GM19468 (cell line): ENCODE data around the gene OTOA.
"Not testable (repeated sequence)": the region's sequence is repeated elsewhere in the genome, so short reads cannot be mapped to it uniquely, and the experiment has no call there.

ENCODE experiments used
- ATAC-seq: cut with Tn5 transposase; IDR thresholded peaks from one replicate; pipeline ENCODE4 v1.9.1; 2021; ENCODE audit warnings: mild to moderate bottlenecking, moderate library complexity, moderate number of reproducible peaks; ENCODE audit not compliant: unreplicated experiment; ENCODE audit errors: extremely low read depth

Gene OTOA

DNA sequence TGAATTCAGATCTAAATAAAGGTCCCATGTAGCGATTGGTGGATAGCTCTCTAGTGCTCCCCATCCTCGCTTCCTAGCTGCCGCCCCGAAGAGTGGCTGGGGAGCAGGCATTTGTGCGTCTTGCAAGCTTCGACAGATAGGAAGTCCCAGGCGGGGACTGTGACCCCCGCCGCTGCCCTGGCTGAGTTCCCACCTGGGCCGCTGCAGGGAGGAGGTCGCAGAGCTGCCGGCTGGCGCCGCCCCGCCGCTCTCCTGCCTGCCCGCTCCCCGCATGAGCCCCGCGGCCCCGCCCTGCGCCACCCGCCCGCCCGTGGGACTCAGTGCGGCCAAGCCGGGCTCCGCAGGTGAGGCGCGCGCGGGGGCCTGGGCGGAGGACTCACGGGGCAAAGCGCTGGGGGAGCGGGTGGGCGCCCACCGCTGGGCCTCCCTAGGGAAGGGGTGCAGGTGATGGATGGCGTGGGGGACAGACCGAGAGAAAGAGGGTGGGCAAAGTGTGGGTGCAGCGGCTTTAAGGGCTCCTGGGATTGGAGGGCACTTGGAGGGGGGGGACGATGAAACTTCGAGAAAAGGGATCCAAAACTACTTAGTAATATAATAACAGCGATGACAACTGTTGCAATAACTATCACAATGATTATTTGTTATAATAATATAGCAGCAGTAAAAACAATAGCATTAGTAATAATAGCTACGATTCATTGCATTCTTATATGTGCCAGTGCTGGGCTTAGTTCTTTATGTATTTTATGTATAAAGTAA lies at the start of gene OTOA:
OTOA (plus strand) TSS at position 80 of the 759 bp plus-strand sequence. CDS start 14,547 bp downstream, outside the sequence.
- no peak for ATAC-seq

DNA sequence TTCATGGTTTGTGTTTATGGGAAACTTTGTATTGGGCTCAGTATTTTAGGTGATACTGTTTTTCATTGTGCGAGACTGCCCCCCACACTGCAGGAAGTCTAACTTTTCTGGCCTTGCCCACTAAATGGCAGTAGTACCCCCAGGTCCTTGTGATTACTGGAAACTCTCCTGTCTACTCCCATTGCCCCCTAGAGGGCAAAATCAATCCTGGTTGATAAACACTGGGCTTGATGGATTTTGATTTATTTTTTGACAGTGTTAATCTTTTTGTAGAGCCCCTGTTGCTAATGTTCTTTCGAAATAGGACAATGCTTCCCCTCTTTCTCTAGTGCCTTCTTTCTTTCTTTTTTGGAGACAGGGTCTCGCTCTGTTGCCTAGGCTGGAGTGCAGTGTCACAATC lies 48.9 kb upstream of the OTOA start:
- no peak for ATAC-seq

DNA sequence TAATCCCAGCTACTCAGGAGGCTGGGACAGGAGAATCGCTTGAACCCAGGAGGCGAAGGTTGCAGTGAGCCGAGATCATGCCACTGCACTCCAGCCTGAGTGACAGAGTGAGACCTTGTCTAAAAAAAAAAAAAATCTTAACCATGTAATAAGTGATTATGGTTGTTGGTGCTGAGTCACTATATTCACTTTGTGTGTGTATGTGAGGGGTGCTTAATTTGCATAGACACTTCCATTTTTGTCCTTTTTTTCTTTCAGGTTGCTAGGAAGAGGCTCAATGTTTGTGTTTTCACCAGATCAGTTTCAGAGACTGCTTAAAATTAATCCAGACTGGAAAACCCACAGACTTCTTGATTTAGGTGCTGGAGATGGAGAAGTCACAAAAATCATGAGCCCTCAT lies 46.2 kb upstream of the OTOA start:
- no peak for ATAC-seq

DNA sequence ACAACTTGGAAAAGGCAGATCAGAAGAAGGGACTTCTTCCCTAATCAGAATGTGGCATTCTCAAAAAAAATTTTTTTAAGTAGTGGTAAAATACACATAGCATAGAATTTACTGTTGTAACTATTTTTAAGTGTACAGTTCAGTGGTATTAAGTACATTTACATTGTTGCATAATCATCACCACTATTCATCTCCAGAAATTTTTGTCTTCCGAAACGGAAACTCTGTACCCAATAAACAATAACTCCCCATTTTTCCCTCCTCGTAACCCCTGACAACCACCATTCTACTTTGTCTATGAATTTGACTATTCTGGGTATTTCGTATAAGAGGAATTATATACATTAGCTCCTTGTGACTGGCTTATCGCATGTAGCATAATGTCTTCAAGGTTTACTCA lies 45.5 kb upstream of the OTOA start:
- ATAC-seq, result no peak

DNA sequence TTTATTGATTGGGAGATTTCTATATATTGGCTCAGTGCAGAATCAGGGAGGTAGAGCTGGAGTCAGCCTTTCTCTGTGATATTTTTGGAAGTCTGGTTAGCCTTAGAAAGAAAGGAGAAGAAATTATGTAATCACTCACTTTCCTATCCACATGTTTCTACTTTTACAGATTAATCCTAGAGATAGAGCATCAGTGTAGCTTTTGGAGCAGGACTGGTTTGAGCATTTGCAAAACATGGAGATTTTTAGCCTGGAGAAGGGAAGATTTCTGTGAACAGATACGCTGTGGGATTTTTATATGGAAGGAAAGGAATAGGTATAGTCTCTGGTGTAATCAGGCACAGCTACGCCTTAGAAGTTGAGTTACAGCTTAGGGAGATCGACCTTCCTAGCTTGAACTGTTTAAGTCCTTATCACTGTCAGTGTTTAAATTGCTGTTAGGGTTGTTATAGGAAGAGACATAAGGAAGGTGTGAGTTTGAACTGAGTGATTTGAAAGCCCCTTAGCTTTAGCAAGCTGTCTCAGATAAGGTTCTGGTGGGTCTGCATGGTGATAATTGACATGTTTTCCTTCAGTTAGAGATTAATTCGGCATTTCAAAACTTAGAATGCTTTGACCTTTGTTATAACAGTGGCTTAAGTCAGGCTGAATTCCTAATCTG lies 43.9 kb upstream of the OTOA start:
- no peak for ATAC-seq

DNA sequence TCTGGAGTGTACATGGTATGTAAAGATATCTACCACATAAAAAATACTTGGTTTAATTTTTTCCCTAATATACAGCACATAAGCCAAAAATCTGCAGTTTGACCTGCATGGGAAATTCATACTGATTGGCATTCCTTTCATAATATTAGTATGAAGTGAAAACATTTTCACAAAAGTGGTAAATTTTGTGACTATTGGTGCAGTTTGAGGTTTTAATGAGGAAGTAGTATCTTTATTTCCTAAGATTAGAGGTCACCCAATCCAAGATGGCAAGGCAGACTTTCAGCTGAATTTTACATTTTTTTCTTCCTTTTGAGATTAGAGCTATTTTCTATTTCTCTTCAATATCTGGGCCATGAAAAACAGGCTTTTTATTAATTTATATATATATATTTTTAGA lies 43.2 kb upstream of the OTOA start:
- ATAC-seq, result no peak

DNA sequence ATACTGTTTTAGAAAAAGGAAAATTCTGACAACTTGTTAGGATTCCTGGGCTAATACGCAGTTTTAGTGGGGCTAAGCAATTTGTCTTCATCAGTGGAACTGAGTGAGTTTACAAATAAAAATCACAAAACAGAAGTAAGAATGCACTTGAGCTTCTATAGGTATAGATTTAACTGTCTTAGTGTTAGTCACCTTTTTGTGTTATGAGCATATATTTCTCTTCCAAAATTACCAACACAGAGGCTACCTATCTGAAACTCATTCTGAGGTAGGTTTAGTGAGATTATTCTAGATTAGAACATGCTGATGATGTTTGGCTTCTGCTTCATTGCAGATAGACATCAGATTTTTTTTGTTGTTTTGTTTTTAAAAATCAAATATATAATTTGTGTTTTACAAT lies 41.2 kb upstream of the OTOA start:
- ATAC-seq, result no peak

DNA sequence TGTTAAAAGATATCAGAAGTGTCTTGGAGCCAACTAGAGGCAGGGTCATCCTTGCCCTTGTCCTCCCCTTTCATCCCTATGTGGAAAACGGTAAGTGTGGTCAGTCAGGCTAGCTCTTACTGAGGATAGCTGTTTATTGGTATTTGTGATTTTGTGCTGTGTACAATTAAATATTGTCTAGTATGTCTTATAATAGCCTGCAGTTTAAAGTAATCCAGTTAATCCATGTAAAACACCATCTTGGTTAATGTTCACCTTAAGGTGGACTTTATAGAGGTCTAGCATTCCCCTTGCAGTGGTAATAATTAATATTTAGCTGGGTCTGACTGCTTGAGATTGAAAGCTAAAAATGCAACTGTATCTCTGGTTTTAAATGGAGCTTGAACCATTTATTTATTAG lies 38.7 kb upstream of the OTOA start:
- ATAC-seq, result no peak

DNA sequence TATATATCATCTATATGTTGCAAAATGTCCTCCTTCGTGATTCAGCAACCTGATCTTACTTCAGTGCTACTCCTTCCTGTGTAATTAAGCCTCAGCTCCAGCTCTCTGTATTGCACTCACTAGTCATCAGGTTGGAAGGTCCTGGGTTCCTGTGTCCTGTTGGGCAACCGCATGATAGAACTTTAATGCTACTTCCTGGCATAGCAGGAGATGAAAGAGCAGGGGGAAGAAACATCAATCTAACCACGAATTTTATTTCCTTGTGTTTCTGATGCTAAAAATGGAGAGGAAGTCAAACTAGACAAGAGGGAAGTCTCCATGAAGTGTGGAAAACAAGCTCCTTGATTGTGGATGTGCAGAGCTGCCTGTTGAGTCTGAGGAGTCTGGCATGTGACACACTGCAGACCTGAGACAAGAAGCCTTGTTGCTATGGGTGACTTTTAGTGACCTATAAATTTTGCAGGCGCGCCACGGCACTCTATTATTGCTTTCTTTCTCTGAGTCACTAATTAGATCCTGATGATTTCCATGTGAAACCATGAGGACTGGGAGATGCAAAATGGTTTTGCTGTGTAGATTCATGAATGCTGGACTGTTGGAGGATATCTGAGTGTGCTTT lies 37.0 kb upstream of the OTOA start:
- no peak for ATAC-seq

DNA sequence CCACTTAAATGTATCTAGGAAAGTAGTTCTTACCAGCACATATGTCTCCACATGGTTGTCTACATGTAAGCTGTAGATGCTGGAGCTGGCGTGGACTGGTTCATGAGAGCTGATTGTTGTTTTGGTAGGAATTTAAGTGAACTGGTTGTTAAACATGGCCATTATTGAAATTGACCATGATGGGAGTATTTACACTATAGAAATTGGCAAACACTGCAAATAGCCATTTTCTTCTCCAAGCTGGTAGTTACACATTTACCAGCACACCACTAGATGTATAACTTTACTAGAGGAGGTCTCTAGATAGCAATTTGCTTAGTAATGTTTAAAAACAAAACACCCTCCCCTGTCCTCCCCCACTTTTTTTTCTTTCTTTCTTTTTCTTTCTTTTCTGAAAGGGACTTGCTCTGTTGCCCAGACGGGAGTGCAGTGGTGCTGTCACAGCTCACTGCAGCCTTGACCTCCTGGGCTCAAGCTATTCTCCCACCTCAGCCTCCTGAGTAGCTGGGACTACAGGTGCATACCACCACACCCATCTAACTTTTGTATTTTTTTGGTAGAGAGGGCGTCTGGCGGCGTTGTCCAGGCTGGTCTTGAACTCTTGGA lies 35.5 kb upstream of the OTOA start:
- no peak for ATAC-seq

DNA sequence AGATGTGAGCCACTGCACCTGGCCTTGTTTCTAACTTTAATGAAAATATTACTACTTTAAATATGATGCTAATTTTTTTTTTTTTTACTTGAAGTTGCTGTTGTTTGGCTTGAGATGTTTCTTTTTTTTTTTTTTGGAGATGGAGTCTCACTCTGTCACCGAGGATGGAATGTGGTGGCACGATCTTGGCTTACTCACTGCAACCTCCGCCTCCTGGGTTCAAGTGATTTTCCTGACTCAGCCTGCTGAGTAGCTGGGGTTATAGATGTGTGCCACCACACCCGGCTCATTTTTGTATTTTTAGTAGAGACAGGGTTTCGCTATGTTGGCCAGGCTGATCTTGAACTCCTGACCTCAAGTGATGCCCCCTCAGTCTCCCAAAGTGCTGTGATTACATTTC lies 35.0 kb upstream of the OTOA start:
- no peak for ATAC-seq

DNA sequence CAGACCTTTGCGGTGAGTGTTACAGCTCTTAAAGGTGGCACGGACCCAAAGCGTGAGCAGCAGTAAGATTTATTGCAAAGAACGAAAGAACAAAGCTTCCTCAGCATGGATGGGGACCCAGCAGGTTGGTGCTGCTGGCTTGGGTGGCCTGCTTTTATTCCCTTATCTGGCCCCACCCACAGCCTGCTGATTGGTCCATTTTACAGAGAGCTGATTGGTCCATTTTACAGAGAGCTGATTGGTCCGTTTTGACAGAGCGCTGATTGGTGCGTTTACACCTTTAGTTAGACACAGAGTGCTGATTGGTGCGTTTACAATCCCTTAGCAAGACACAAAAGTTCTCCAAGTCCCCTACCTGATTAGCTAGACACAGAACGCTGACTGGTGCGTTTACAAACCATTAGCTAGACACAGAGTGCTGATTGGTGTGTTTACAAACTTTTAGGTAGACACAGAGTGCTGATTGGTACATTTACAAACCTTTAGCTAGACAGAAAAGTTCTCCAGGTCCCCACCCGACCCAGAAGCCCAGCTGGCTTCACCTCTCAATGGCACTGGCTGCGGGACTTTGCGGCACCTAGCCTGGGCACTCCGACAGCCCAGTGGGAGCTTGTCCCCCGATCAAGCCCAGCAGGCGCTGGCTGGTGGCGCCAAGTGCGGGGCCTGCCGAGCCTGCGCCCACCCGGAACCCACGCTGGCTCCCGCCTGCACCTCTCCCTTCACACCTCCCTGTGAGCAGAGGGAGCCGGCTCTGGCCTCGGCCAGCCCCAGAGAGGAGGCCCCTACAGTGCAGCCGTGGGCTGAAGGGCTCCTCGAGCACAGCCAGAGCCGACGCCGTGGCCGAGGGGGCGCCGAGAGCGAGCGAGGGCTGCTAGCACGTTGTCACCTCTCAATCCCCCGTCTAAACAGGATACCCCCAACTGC lies 33.9 kb upstream of the OTOA start:
- not testable (repeated sequence) for ATAC-seq

DNA sequence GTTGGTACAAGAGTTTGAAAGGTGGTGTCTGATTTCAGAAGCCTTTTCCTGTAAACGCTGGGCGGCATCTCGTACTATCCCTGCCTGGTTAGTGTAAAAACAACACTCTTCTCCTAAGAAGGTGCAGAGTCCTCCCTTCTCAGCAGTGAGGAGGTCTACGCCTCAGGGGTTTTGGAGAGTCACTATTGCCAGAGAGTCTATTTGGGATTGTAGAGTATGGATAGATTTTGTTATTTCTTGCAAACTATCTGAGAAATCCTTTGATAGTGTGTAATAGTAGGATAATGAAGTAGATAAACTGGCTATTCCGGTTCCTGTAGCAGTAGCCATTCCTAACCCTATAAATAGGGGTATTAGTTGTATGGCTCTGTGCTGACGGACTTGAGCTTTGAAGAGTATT lies 32.9 kb upstream of the OTOA start:
- not testable (repeated sequence) for ATAC-seq

DNA sequence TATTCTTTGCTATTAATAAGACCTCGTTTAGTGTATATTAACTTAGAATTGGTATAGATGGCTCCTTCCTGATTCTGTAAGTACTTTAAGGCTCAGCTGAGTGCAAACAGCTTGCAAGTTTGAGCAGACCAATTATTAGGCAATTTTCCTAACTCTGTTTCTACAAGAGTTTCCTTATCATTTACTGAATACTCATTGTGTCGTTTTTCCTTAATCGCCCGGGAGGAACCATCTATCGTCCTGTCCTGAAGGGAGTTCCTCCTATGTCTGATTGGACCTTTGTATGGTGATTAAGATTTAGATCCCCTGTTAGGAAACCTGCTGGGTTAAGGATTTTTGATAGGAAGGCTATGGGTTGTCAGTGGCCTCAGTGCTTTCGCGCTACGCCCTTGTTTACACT lies 32.4 kb upstream of the OTOA start:
- ATAC-seq, result not testable (repeated sequence)

DNA sequence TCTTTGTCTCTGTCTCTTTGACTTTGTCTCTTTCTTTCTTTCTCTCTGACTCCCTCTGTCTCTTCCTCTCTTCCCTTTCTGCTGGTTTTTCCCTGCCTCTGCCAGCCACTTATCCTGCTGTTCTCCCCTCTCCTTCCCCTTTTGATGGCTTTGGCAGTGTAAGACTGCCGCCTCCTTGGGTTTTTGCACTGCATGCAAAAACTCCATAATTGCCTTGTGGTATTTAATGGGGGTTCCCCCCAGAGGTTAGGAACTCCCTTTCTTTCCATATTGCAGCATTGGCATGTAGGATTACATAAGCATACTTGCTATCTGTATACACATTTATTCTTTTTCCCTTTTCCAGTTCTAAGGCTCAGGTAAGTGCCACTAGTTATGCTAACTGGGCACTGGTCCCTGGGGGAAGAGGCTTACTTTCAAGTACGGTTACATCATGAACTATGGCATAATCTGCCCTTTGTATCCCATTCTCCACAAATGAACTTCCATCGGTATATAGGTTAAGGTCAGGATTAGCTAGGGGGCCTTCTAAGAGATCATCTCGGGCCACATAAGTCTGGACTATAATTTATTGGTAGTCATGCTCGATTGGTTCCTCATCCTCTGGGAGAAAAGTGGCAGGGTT lies 31.7 kb upstream of the OTOA start:
- ATAC-seq, result not testable (repeated sequence)

DNA sequence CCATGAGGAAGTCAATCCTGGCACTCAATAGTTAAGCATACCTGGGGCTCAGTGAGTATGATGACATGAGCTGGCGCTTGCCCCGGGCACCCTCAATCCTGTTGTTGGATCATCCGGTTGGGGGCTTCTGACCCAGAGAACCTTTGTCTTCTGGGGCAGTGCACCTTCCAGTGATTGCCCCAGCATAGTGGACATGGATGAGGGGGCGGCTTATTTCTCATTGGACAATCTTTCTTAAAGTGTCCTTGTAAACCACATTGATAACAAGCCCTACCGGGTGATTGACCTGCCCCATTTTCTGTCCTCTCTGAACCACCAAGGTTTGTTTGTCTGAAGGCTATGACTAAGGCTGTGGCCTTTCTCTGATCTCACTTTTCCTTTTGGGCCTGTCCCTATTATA lies 29.6 kb upstream of the OTOA start:
- ATAC-seq, result no peak

DNA sequence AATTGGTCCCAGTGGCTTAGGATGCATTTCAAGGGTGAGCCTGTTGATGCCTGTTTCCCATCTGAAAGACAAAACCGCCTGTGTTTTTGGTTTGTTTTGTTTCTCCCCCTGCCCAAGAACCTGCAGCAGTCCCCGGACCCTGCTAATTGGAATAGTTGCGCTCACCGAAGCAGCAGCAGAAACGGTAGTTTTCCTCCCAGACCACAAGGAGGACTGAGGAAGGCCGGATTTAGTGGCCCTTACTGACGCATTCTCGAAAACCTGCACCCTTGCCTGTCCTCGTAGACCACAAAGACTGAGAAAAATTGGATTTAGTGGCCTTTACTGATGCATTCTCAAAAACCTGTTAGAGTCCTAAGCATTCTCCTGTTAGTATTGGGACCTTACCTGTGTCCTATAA lies 28.1 kb upstream of the OTOA start:
- not testable (repeated sequence) for ATAC-seq

DNA sequence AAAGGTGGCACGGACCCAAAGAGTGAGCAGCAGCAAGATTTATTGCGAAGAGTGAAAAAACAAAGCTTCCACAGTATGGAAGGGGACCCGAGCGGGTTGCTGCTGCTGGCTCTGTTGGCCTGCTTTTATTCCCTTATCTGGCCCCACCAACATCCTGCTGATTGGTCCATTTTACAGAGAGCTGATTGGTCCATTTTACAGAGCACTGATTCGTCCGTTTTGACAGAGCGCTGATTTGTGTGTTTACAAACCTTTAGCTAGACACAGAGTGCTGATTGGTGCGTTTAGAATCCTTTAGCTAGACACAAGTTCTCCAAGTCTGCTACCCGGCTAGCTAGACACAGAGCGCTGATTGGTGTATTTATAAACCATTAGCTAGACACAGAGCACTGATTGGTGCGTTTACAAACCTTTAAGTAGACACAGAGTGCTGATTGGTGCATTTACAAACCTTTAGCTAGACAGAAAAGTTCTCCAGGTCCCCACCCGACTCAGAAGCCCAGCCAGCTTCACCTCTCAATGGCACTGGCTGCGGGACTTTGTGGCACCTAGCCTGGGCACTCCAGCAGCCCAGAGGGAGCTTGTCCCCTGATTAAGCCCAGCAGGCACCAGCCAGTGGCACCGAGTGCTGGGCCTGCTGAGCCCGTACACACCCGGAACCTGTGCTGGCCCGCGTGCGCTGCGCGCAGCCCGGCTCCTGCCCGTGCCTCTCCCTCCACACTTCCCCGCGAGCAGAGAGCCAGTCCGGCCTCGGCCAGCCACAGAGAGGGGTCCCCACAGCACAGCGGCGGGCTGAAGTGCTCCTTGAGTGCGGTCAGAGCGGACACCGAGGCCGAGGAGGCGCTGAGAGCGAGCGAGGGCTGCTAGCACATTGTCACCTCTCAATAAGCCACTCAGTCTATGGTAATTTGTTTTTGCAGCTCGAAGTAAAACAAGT lies 26.5 kb upstream of the OTOA start:
- no peak for ATAC-seq

DNA sequence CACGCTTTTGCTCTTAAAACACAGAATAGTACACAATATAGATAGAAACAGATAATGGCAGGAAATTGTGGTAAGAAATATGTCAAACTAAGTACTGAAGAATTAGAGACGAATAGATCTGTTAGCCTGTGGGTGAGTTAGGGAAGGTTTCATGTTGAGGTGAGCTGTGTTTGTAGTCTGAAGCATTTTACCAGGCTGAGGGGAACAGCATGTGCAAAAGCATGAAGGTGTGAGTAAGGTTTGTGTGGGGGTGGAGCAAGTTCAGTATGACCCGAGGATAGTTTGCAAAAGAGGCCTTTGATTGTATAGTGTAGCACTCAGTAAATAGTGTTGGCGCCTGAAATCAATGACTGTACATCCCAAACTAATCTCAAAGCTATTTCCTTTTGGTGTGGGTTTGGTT lies 25.2 kb upstream of the OTOA start:
- ATAC-seq, result no peak
